Transverse colon (tissue), 4 donors: ENCODE data around the gene RFX6. TPM values are rescaled to one million over a fixed set of nuclear protein-coding genes. Genes with fewer than 3 reads are reported as not detected.

Experiments
- DNase-seq: peaks from one replicate; pipeline ENCODE4 v3.0.0-alpha.2; 2019
- H3K27ac ChIP-seq, 4 donors: fragments of 200-600 bp; sonication (generic); 2 replicates each; pipeline ENCODE4 v1.5.1; 2016 to 2018; ENCODE audit warnings: inconsistent platforms in 4 of 4
- H3K27me3 ChIP-seq: fragments of 200-600 bp; sonication (generic); 2 replicates; pipeline ENCODE4 v1.5.1; 2017; ENCODE audit warnings: inconsistent platforms
- H3K36me3 ChIP-seq, 4 donors: fragments of 200-600 bp; sonication (generic); 2 replicates each; pipeline ENCODE4 v1.5.1; 2017 to 2019; ENCODE audit warnings: inconsistent platforms in 4 of 4
- H3K4me1 ChIP-seq, 4 donors: fragments of 200-600 bp; sonication (generic); 2 replicates each; pipeline ENCODE4 v1.5.1; 2017 to 2020; ENCODE audit warnings: inconsistent platforms in 4 of 4
- H3K4me3 ChIP-seq, 4 donors: fragments of 200-600 bp; sonication (generic); 1 replicate in 1 of 4; 2 replicates in 3 of 4; pipeline versions ENCODE4 v1.5.1 to v1.6.1; 2017 to 2019; ENCODE audit warnings: inconsistent platforms in 4 of 4
- H3K9me3 ChIP-seq, 2 donors: fragments of 200-600 bp; sonication (generic); 2 replicates each; pipeline ENCODE4 v1.5.1; 2017 to 2019; ENCODE audit warnings: inconsistent platforms in 2 of 2
- EP300 ChIP-seq: sonication (generic); formaldehyde crosslinking; IDR thresholded peaks from one replicate; pipeline ENCODE4 v1.6.1; 2017; ENCODE audit warnings: antibody characterized with exemption, low read depth
- POLR2A ChIP-seq: fragments of 450-650 bp; IDR thresholded peaks from one replicate; pipeline ENCODE4 v1.6.1; 2016; ENCODE audit warnings: antibody characterized with exemption, mild to moderate bottlenecking, moderate library complexity
- POLR2AphosphoS5 ChIP-seq, 3 donors: sonication (generic); formaldehyde crosslinking; IDR thresholded peaks; one replicate each; pipeline ENCODE4 v1.6.1; 2016; ENCODE audit warnings: antibody characterized with exemption in 3 of 3
- WGBS, 2 donors: methylation state at CpG; one replicate each; pipeline ENCODE4 v1.1.5; 2018; ENCODE audit warnings: low coverage in 1 of 2; 5-methylcytosine and 5-hydroxymethylcytosine counted together
- in situ Hi-C, 4 donors: fragments of 200-750 bp; cut with MboI; loops; one replicate each; pipeline versions ENCODE4 v1.15.0 to v1.15.1; 2017; ENCODE audit warnings: low sequenced_read_pairs in 3 of 4, low pct_ligation_motif_present in 1 of 4, low pct_unique_long_range_greater_than_20kb in 1 of 4
- intact Hi-C: fragments of 100-400 bp; cut with DNase I; formaldehyde crosslinking; loops from one replicate; pipeline ENCODE4 v1.15.1; 2023; ENCODE audit warnings: low total_unique reads
- total RNA-seq, 4 donors: library from RNA; depleted of rRNA; stranded (reverse); fragments of >200 nt; gene quantifications; one replicate each; pipeline ENCODE4 v1.1.0, GENCODE V29; 2016
- TF ChIP-seq, protein P1 (sequence below), 5 experiments: fragments of 200-600 bp in 3 of 5; fragments of 450-650 bp in 2 of 5; sonication (generic) in 3 of 5; IDR thresholded peaks; 1 replicate in 2 of 5; 2 replicates in 3 of 5; pipeline ENCODE4 v1.5.1; 2016 to 2017; ENCODE audit warnings: antibody characterized with exemption in 5 of 5, inconsistent platforms in 3 of 5, mild to moderate bottlenecking in 2 of 5, moderate library complexity in 1 of 5

Gene RFX6
- total RNA-seq, 4 donors from 2014 or later: 0.48 to 3.8 (median 1.1) TPM; not detected in 1

- Histone ChIP-seq H3K27ac (peak overlapping the region in 2 of 4 donors; percentile 35 to 40), H3K4me1 (peaks cover 0 to 44% (median 18%) of the 10 kb centered on the region in 4 donors), H3K9me3 (no peaks in the 10 kb centered on the region), H3K4me3 (no peak overlapping the region), H3K36me3 (no peaks in the 10 kb centered on the region), H3K27me3 (no peaks in the 10 kb centered on the region)
- intact Hi-C loops (no loop called here), in situ Hi-C loops (no loop called here)
- WGBS, 2 donors: 26 to 29% methylated on average over 1 of the region's 1 CpG
- DNase-seq: no peak
- TF ChIP-seq POLR2AphosphoS5 (IDR thresholded peaks at IDR 0.05) (no peak), POLR2A (no peak), EP300 (no peak)
These were observed 71.7 kb downstream of the RFX6 start for GRCh38 chr6:116948533-116949304.

DNA sequence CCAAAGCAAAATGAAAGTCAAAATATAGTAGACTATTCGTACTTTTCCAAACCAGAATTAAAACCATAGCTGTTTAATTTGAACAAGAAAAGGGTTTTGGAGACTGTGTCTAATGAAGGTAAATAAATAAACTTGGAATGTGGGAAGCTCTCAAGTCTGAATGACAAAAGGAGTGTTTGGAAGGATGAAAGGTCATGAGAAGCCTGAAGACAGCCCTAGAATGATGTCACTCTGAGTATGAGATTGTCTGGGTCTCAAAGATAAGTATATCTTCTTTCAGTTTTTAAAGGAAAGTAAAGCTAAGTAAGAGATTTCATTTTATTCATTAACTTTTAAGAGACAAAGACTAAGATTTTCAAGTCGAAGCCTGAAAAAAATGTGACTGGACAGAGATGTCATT is 72.9 kb downstream of the RFX6 start:
- Histone ChIP-seq H3K4me1 (peaks cover 0 to 52% (median 19%) of the 10 kb centered on the region in 4 donors), H3K36me3 (no peaks in the 10 kb centered on the region), H3K27ac (no peak overlapping the region), H3K27me3 (no peaks in the 10 kb centered on the region), H3K4me3 (no peak overlapping the region), H3K9me3 (no peaks in the 10 kb centered on the region)
- in situ Hi-C loops (loop anchor here in 1 of 4 donors (25.0 kb wide), 1 partner anchor 163 kb away; no protein-coding TSS in a partner anchor), intact Hi-C loops (no loop called here)
- TF ChIP-seq EP300 (no peak), POLR2A (no peak), POLR2AphosphoS5 (IDR thresholded peaks at IDR 0.05) (no peak)
- TF ChIP-seq, protein P1, sequence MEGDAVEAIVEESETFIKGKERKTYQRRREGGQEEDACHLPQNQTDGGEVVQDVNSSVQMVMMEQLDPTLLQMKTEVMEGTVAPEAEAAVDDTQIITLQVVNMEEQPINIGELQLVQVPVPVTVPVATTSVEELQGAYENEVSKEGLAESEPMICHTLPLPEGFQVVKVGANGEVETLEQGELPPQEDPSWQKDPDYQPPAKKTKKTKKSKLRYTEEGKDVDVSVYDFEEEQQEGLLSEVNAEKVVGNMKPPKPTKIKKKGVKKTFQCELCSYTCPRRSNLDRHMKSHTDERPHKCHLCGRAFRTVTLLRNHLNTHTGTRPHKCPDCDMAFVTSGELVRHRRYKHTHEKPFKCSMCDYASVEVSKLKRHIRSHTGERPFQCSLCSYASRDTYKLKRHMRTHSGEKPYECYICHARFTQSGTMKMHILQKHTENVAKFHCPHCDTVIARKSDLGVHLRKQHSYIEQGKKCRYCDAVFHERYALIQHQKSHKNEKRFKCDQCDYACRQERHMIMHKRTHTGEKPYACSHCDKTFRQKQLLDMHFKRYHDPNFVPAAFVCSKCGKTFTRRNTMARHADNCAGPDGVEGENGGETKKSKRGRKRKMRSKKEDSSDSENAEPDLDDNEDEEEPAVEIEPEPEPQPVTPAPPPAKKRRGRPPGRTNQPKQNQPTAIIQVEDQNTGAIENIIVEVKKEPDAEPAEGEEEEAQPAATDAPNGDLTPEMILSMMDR (IDR thresholded peaks at IDR 0.05): no peak
- DNase-seq: no peak
- 42 to 48% methylated on average over 2 of the region's 2 CpGs for WGBS, 2 donors

GRCh38 chr6:116954335-116954734 is 77.3 kb downstream of the RFX6 start:
- peaks cover 0 to 24% (median 2%) of the 10 kb centered on the region in 4 donors for H3K4me1 ChIP-seq
- DNase-seq: no peak
- WGBS, 2 donors: 0 to 29% methylated on average over 1 to 2 of the region's 2 CpGs
- in situ Hi-C loops (loop anchor here in 1 of 4 donors (25.0 kb wide), 1 partner anchor 167 kb away; no protein-coding TSS in a partner anchor), intact Hi-C loops (no loop called here)
- H3K36me3 ChIP-seq: no peaks in the 10 kb centered on the region
- no peak for TF ChIP-seq EP300
- TF ChIP-seq POLR2AphosphoS5 (IDR thresholded peaks at IDR 0.05): no peak
- H3K27me3 ChIP-seq: no peaks in the 10 kb centered on the region
- peak overlapping the region in 1 of 4 donors; percentile 3 for H3K27ac ChIP-seq
- H3K9me3 ChIP-seq: no peaks in the 10 kb centered on the region
- no peak overlapping the region for H3K4me3 ChIP-seq

- peaks cover 0 to 18% (median 2%) of the 10 kb centered on the region in 4 donors for H3K4me1 ChIP-seq
- intact Hi-C loops: no loop called here
- peak; percentile 26 for DNase-seq
- H3K9me3 ChIP-seq: no peaks in the 10 kb centered on the region
- WGBS, 2 donors: 49 to 52% methylated on average over 7 of the region's 7 CpGs
- H3K36me3 ChIP-seq: no peaks in the 10 kb centered on the region
- peak overlapping the region in 1 of 4 donors; percentile 3 for H3K27ac ChIP-seq
- in situ Hi-C loops: loop anchor here in 1 of 4 donors (25.0 kb wide), 1 partner anchor 168 kb away; no protein-coding TSS in a partner anchor
- no peak overlapping the region for H3K4me3 ChIP-seq
- H3K27me3 ChIP-seq: no peaks in the 10 kb centered on the region
- TF ChIP-seq, protein P1 (IDR thresholded peaks at IDR 0.05): no peak
- TF ChIP-seq POLR2A: no peak
- TF ChIP-seq EP300: no peak
- TF ChIP-seq POLR2AphosphoS5 (IDR thresholded peaks at IDR 0.05): no peak
These were observed 77.9 kb downstream of the RFX6 start for GRCh38 chr6:116954938-116955337.

- no peaks in the 10 kb centered on the region for H3K9me3 ChIP-seq
- intact Hi-C loops: no loop called here
- no peaks in the 10 kb centered on the region for H3K36me3 ChIP-seq
- DNase-seq: no peak
- 53 to 57% methylated on average over 7 of the region's 7 CpGs for WGBS, 2 donors
- no peaks in the 10 kb centered on the region for H3K27me3 ChIP-seq
- H3K4me1 ChIP-seq: peaks cover 0 to 15% (median 2%) of the 10 kb centered on the region in 4 donors
- in situ Hi-C loops: loop anchor here in 1 of 4 donors (25.0 kb wide), 1 partner anchor 168 kb away; no protein-coding TSS in a partner anchor
- no peak overlapping the region for H3K27ac ChIP-seq
- H3K4me3 ChIP-seq: no peak overlapping the region
- TF ChIP-seq EP300 (no peak), POLR2A (no peak), POLR2AphosphoS5 (IDR thresholded peaks at IDR 0.05) (no peak)
- TF ChIP-seq, protein P1 (IDR thresholded peaks at IDR 0.05): no peak
These were observed 78.7 kb downstream of the RFX6 start for GRCh38 chr6:116955773-116956172.
